Activated CD8-positive, alpha-beta memory T cell treated with anti-CD3 and anti-CD28 coated beads for 1 hour (primary cell): ENCODE results near the gene ARVCF.

Experiments
- DNase-seq, 2 donors: peaks; one replicate each; pipeline ENCODE4 v3.0.0-alpha.2; 2020; ENCODE audit warnings: low read depth in 1 of 2; ENCODE audit errors: extremely low read depth in 1 of 2

ARVCF gene, protein sequence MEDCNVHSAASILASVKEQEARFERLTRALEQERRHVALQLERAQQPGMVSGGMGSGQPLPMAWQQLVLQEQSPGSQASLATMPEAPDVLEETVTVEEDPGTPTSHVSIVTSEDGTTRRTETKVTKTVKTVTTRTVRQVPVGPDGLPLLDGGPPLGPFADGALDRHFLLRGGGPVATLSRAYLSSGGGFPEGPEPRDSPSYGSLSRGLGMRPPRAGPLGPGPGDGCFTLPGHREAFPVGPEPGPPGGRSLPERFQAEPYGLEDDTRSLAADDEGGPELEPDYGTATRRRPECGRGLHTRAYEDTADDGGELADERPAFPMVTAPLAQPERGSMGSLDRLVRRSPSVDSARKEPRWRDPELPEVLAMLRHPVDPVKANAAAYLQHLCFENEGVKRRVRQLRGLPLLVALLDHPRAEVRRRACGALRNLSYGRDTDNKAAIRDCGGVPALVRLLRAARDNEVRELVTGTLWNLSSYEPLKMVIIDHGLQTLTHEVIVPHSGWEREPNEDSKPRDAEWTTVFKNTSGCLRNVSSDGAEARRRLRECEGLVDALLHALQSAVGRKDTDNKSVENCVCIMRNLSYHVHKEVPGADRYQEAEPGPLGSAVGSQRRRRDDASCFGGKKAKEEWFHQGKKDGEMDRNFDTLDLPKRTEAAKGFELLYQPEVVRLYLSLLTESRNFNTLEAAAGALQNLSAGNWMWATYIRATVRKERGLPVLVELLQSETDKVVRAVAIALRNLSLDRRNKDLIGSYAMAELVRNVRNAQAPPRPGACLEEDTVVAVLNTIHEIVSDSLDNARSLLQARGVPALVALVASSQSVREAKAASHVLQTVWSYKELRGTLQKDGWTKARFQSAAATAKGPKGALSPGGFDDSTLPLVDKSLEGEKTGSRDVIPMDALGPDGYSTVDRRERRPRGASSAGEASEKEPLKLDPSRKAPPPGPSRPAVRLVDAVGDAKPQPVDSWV

DNA sequence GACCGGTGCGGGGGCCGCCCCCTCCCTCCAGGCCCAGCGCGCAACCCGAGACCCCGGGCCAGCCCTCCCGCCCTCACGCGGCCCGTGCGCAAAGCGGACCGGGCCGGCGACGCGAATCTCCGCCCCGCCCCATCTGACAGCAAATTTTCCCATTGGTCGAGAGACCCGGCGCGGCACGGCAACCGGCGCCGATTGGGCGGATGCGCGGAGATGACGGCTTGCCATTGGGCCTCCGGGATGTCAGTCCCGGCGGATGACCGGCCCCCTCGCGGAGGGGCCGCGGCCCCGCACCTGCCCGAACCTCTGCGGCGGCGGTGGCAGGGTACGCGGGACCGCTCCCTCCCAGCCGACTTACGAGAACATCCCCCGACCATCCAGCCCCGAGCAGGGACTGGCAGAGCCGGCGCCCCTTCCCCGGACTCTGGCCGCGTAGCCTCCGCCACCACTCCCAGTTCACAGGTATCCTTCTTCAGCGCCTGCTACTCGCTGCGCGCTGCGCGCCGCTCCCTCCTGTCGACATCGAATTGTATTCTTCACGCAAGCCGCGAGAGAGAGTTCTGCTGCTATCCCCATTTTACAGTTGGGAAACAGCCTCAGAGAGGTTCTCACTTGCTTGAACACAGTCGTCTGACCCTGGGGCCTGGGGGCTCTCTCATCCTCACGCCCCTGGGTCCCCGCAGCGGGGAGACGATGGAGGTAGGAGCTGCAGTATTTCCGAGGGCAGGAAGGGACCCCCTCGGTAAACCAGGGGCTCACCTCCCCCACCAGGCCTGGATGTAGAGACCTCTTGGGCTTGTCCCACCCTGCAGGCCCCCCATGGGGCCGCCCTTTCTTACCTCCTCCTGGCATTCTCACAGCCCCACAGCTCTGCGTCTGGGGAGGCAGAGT is at the start of gene ARVCF:
ARVCF (minus strand) TSS at position 90 of the 888 bp plus-strand sequence. CDS start 26,029 bp downstream, outside the sequence.
- DNase-seq: peak; percentile 76 to 84

DNA sequence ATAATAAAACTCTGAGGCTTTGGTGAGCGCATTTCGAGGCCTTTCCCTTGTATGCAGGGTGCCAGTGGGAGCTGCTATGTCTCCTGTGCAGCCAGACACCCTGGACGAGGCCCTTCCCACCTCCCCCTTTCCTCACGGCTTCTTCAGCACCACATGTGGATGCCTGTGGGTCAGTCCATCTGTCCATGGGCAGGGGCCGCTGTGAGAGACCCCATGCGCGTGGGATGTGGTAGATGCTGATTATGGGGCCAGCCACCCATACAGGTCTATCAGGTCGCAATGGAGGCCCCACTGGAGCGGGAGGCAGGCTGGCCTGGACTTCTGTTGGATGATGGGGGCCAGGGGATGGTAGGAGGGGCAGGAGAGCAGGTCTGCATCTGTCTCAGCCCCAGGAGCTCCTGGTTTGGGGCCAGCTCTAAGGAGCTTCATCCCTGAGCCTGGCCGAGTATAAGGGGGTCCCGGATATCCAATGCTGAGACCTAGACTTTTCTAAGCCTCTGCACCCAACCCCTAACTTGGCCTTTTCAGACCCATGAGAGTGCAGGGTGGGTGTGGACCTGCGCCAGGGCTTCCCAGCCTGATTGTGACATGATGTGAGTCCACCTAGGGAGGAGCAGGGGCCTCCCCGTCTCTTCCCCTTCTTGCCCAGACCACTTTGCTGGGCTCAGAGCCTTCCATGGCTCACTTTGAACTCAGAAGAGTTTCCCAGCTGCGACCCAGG is 49.4 kb upstream of the ARVCF start:
- no peak for DNase-seq

DNA sequence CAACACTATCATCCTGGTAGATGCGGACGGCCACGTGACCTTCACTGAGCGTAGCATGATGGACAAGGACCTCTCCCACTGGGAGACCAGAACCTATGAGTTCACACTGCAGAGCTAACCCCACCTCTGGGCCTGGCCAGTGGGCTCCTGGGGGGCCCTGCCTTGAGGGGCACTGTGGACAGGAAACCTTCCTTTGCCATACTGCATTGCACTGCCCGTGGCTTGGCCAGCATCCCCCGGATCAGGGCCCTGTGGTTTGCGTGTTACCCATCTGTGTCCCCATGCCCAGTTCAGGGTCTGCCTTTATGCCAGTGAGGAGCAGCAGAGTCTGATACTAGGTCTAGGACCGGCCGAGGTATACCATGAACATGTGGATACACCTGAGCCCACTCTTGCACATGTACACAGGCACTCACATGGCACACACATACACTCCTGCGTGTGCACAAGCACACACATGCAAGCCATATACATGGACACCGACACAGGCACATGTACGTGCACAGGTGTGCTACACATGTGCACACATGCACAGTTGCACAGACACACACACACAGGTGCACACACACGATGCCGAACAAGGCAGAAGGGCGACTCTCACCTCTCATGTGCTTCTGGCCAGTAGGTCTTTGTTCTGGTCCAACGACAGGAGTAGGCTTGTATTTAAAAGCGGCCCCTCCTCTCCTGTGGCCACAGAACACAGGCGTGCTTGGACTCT is 48.1 kb upstream of the ARVCF start:
- no peak for DNase-seq

DNA sequence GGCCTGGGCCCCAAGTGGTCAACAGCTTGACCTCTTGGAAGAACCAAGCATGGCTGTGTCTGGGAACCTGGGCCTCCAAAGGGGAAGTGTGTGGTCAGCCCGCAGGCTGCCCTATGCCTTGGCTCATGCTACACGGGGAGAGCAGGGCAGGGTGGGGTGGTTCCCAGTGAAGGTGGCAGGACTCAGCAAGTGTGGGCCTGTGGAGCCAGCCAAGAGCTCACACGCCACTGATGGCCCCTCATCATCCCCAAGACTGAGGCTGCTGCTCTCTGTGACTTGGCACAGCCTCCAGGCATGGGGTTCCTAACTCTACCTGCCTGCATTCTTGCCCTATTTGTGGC is 47.5 kb upstream of the ARVCF start:
- no peak for DNase-seq

DNA sequence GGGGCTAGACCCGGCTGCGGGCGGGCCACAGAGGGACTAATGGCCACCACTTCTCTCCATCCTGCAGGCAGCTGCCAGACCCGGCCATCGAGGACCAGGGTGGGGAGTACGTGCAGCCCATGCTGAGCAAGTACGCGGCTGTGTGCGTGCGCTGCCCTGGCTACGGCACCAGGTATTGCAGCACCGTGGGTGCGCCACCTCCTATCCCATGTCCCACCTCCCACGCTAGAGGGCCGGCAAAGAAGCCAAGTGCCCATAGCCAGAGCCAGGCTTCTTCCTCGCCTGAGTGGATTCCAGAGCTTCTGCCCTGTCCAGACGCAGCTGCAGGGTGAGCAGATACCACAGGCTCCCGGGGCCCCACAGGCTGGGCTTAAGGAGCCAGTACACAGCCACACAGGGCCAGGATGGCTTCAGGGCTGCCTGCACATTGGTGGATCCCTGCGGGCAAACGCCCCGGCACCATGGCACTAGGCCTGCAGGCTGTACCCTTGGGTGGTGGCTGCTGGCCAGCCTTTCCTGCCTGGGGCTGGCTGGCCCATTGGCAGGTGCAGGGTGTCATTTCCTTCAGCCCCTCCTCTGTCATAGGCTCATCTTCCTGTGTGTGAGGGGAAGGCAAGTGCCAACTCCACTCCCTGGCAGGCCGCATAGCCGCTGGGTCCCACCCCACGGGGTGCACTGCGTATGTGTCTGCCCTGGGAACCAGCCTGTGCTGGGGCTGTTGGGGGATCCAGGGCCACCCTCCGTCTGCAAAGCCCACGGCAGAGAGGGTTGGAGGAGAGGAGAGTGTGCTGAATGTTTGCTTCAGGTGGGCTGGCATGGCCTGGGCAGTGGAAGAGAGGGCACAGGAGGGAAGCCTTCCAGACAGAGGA is 46.9 kb upstream of the ARVCF start:
- DNase-seq: no peak

DNA sequence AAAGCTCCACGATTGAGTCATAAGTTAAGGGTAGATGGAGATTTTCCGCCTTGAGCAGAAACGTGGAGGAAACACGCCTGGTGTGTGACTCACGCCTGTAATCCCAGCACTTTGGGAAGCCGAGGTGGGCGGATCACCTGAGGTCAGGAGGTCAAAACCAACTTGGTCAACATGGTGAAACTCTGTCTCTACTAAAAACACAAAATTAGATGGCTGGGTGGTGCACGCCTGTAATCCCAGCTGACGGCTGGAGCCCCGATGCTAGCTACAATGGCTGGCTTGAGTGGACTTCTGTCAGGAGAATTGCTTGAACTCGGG is 46.1 kb upstream of the ARVCF start:
- DNase-seq: no peak

DNA sequence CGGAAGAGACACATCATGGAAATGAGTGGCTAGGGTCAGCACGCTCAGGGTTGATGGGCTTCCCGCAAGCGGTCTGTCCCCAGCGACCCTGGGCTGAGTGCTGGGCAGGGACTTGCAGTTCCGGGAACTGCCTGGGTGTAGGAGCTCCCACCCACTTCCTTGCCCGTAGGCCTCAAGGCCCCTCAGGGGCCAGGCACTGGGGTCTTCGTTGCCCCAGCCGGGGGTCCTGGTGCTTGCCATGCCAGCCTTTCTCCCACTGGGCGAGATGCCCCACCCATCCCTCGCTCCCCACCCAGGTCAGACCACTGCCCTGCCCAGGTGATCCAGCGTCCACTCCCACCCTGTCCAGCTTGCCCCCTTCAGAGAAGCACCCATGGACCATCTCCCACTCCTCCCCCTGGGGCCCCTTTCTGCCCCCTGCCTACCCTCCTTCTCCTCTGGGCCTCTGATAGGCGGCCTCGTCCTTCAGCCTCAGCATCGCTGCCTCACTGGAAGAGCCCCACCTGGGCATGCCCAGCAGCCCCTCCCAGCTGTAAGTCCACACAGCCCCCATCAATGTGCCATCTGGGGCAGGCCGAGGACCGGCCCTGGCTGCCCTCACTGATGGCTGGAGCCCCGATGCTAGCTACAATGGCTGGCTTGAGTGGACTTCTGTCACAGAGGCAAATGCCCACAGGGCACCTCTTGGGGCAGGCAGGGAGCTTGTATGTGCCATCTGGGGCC is 45.6 kb upstream of the ARVCF start:
- no peak for DNase-seq

DNA sequence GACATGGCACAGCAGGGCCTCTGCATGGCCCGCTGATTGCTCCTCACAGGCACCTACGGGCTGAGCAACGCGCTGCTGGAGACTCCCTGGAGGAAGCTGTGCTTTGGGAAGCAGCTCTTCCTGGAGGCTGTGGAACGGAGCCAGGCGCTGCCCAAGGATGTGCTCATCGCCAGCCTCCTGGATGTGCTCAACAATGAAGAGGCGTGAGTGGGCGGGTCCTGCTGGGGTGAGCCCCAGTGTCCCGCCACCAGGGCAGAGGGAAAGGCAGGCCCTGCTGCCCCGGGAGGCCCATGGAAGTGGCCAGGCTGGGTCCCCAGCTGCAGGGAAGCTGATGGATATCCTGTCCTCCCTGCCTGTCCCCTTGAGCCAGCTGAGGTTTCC is 44.8 kb upstream of the ARVCF start:
- no peak for DNase-seq

DNA sequence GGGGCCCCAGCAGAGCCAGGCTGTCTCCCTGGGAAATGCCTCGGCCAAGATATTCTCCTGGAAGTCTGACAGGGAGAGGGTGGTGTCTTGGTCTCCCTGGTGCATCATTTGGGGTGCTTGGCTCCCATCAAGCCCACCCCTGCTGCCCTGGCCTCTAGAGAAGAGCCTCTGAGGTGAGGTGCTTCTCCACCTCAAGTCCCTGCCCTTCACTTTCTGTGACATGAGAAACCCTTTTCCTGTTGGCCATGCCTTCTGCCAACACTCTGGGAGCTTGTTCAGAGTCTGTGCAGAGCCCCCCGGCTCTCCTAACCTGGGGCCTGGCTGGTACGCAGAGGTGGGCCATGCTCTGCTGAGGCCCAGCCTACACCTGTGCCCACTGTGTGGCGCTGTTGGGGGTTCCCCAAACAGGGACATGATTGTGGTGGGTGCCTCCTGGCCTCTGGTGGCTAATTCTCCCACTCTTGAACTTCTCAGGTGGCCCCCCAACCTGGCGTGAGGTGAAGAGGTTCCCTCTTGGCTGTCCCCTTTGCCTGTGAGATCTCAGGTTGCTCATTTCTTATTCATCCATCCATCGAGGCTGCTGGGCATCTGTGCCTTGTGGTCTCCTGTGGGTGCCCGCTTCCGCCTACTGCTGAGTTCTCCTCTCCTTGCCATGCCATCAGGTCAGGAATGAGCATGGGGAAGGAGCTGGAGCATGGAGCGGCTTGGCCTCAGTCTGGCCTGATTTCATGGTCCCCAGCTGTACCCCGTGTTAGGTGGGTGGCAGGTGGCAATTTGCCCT is 44.3 kb upstream of the ARVCF start:
- DNase-seq: no peak

DNA sequence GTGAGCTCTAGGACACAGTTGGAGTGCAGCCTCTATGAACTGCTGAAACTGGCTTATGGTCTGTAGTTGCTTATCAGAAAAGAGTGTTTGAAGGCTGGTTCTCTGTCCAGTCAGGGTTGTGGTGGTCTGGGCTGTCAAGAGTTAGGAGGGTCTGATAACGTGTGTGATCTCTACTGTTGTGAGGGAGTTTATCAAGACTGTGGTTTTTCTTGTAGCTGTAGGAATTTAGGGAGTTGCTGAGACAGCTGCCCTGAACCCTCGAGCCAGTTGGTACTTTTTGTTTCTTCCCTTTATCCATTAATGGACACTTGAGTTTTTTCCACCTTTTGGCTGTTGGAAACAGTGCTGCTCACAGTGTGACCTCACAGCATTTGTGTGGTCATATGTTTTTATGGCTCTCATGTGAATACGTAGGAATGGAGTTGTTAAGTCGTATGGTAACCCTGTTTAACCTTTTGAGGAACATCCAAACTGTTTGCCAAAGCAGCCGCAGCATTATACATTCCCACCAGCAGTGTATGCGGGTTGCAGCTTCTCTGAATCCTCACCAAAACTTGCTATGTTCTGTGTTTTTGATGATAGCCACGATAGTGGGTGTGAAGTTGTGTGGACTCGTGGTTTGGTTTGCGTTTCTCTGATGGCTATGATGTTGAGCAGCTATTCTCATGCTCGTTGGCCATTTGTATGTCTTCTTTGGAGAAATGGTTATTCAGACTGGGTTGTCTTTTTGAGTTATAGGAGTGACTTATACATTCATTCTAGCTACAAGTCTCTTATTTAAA is 42.6 kb upstream of the ARVCF start:
- DNase-seq: no peak

DNA sequence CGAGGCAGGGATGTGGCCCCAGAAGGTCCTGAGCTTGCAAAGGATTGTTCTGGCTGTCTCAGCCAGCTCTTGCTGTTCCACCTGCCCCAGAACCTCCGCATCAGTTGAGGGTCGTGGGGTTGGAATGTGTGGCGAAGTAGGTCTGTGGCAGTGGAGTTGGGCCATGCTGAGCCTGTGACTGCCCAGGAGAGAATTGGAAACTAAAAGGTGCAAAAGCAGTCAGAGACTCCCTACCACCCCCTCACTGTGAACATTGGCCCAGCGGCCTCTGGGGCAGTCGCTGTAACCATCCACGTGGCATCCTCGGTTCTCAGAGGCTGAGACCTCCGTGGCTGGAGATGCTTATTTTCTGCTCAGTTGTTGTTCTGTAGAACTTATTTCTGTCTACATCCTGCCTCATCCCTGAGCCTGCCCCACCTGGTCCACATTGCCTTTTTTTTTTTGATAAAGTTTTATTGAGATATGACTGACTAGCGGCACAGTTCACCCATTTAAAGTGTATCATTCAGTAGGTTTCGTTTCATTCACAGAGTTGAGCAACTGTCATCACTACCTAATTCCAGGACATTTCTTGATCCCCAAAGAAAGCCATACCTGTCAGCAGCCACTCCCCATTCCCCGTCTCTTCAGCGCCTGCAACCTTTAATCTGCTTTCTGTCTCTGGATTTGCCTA is 41.1 kb upstream of the ARVCF start:
- no peak for DNase-seq

DNA sequence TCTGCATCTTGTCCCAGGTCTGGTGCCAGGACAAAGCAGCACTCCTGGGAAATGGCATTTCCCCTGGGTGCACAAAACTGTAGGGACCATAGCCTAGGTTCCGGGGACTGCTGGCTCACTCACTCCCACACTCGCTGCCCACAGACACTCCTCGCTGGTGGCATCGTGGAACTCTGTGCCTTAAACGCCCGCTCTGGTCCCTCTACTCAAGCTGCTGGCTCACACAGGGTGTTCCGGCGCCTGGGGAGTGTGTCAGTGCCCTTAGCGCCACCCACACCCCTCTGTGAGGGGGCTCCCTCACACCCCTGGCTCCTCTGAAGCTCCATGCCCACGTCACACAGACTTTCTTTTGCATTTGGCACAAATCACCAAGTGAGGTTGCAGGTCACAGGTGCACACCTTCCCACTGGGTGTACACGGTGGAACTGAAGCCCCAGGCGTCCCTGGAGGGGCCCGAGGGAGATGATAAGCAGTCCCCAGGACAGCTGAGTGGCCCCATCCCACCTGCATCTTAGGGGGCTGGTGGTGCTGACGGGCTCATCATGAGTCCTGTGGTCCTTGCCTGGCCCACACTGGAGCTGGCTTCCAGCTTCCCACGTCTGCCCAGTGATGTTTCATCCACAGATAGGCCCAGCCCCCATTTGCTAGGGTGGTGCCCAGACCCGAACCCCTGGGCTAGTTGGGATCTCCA is 40.2 kb upstream of the ARVCF start:
- DNase-seq: no peak

DNA sequence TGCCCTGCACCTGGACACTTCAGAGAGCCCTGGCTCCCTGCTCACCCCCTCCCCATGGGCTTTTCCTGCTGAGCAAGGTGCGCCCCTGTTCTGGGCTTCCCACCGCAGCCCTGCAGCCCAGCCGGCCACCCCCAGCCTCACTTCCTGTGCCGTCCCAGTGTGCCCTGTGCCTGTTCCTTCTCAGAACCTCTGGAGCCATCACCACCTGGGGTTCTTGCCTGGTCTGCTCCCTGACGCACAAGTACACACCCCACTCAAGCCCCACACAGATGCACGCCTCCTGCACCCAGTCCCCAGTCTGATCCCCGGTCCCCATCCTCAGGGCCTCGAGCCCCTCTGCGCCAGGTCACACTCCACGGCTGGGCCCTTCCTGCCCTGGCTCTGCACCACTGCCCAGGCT is 39.5 kb upstream of the ARVCF start:
- no peak for DNase-seq

DNA sequence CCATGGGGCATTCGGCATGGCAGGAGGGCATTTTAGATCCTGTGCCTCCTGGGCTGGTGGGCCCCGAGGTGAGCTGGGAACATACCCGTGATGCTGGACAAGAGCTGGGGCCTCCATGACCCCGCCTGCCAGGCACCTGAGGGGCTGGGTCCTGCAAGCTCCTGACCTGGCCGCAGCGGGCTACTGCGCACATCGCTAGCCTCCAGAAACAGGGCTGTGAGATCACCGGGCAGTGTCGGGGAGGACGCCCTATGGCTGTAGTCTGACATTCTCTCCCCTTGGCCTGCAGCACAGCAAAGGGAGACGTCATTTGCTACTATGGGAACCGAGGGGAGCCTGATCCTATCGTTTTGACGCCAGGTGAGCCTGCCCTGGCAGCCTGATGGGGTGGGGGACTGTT is 39.0 kb upstream of the ARVCF start:
- DNase-seq: no peak

DNA sequence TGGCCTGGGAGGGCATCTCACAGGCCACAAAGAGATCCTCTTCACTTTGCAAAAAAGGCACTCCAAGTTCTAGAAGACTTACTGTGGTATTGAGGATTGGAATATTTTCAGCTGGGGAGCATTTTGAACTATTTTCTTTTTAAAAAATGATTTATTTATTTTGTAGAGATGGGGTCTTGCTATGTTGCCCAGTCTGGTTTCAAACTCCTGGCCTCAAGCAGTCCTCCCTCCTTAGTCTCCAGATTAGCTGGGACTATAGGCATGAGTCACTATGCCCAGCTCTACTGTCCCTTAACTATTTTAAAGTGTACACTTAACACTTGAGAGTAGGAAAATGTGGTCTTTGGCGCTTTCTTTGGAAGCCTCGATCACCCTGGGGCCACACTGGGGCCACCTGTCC is 38.5 kb upstream of the ARVCF start:
- no peak for DNase-seq

DNA sequence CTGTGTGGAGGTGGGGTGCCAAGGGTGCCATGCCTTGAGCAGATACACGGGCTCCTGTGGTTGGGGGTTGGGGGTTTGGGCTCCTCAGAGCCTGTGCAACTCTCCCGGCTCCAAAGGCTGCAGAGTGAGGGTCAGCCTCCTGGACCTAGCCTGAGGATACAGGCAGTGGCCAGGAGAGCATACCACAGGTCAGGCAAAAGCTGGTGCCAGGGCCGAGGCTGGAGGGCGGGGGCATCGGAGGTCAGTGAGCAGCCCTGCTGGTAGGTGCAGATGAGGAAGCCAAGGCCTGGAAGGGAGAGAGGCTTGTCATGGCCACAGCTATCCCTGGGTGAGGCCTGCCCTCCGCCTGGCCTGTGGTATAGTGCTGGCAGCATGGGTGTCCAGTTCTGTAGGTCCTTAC is 37.9 kb upstream of the ARVCF start:
- DNase-seq: no peak
